HG03175 (cell line): ENCODE data around the gene FAM107B.

Experiments used
- ATAC-seq: cut with Tn5 transposase; IDR thresholded peaks from one replicate; pipeline ENCODE4 v1.9.1; 2021; ENCODE audit warnings: mild to moderate bottlenecking, moderate library complexity; ENCODE audit not compliant: unreplicated experiment

The FAM107B gene

DNA sequence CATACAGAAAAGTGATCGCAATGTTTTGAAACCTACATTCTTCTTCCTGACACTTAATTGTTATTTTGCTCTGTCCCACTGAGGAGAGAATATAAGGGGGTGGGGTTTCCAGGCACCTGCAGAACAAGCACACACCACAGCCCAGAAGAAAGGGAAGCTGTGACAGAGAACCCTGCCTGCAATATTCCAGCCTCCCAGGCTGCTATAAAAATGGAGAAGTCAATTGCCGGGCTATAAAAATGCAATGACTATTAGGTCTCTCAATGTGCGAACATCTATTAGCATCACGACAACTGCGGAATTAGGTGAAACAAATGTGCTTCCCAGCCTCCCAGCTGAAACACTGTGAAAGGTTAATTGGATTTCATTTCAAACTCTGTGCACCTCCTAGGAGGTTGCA is 298.7 kb downstream of the FAM107B start:
- no peak for ATAC-seq

DNA sequence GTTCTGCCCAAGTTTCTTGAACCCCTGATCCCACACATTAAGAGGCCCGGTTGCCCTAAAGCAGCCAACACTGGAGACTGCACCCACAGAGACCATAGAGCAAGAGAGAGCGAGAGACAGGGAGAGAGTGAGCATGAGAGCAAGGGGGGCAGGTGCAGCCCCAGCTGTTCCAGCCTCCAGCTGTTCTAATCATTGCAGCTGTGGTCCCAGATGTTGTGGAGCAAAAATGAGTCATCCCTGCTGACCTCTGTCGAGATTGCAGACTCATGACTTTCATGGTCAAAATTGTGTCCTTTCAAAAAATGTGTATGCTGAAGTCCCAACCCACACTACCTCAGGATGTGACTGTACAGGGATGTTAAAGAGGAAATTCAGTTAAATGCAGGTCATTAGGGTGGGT is 300.0 kb downstream of the FAM107B start:
- no peak for ATAC-seq

DNA sequence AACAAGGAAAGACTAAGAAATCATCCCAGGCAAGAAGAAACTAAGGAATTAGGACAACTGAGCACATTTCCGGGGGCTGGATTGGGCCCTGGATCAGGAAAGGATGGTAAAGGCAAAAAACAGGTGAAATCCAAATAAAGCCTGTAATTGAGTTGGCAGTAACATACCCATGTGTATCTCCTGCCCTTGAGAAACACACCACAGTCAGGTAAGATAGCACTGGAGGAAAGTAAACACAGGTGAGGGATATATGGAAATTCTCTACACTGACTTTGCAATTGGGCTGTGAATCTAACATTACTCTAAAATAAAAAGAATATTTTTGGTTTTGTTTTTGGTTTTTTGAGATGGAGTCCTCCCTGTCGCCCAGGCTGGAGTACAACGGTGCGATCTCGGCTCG is 303.8 kb downstream of the FAM107B start:
- ATAC-seq: no peak

DNA sequence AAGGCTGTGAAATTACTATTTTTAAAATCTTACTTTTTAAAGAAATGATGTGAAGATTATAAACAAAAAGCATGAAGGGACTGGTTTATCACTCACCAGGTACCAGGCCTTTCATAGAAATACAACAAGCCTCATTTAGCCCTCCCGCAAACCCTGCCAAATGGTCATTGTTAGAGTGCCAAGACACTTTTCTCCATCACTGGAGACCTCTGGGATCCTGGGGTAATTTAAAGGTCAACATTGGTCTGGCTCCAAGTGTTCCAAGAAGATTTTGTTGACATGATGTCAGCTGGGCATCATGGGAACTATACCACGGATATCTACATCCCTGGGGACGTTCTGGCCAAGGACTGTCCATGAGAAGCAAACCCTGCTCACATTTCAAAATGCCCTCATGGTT is 306.0 kb downstream of the FAM107B start:
- no peak for ATAC-seq
